Smooth muscle cell (in vitro differentiated cells): Measurements from ENCODE around the gene NDUFAB1. TPM values are rescaled to one million over a fixed set of nuclear protein-coding genes. Genes with fewer than 3 reads are reported as not detected.
"Not testable (repeated sequence)": the region's sequence is repeated elsewhere in the genome, so short reads cannot be mapped to it uniquely, and the experiment has no call there.

Experiments used
- DNase-seq: peaks from one replicate; lab custom pipeline; 2025; ENCODE audit not compliant: unreplicated experiment; lab: John Stamatoyannopoulos, UW
- H2AFZ ChIP-seq: fragments of 200-600 bp; sonication (generic); 2 replicates; pipeline ENCODE4 v1.6.0; 2016; ENCODE audit warnings: antibody characterized with exemption, low read depth, mild to moderate bottlenecking
- H3F3A ChIP-seq: fragments of 200-600 bp; sonication (generic); 2 replicates; pipeline ENCODE4 v1.6.0; 2017; ENCODE audit warnings: antibody characterized with exemption, low read depth
- H3K27ac ChIP-seq: fragments of 200-600 bp; sonication (generic); 2 replicates; pipeline ENCODE4 v1.5.1; 2016; ENCODE audit warnings: low read depth, mild to moderate bottlenecking
- H3K27me3 ChIP-seq: fragments of 200-600 bp; sonication (generic); 2 replicates; pipeline ENCODE4 v1.6.1; 2016; ENCODE audit warnings: low read depth, mild to moderate bottlenecking
- H3K36me3 ChIP-seq: fragments of 200-600 bp; sonication (generic); 2 replicates; pipeline ENCODE4 v1.5.1; 2016; ENCODE audit warnings: low read depth
- H3K4me1 ChIP-seq: fragments of 200-600 bp; sonication (generic); 2 replicates; pipeline ENCODE4 v1.5.1; 2016; ENCODE audit warnings: low read depth
- H3K4me2 ChIP-seq: fragments of 200-600 bp; sonication (generic); 2 replicates; pipeline ENCODE4 v1.6.0; 2016; ENCODE audit warnings: mild to moderate bottlenecking
- H3K4me3 ChIP-seq: fragments of 200-600 bp; sonication (generic); 2 replicates; pipeline ENCODE4 v1.5.1; 2016; ENCODE audit warnings: mild to moderate bottlenecking
- H3K79me2 ChIP-seq: fragments of 200-600 bp; sonication (generic); 2 replicates; pipeline ENCODE4 v1.6.0; 2016; ENCODE audit warnings: low read depth, mild to moderate bottlenecking
- H3K9ac ChIP-seq: fragments of 200-600 bp; sonication (generic); 2 replicates; pipeline ENCODE4 v1.6.0; 2016; ENCODE audit warnings: low read depth
- H3K9me3 ChIP-seq: fragments of 200-600 bp; sonication (generic); replicated peaks from 2 replicates; pipeline ENCODE4 v1.5.1; 2016; ENCODE audit warnings: low read depth
- H4K20me1 ChIP-seq: fragments of 200-600 bp; sonication (generic); 2 replicates; pipeline ENCODE4 v1.6.0; 2016; ENCODE audit warnings: low read depth
- WGBS: methylation state at CpG from one replicate; pipeline ENCODE4 v1.1.7; 2016; ENCODE audit warnings: low lambda C conversion rate; 5-methylcytosine and 5-hydroxymethylcytosine counted together
- polyA plus RNA-seq: library from polyadenylated mRNA; unstranded; fragments of >200 nt; fragmentation: Nextera tagmentation; extraction: Ambion mirVana; gene quantifications from 2 replicates; pipeline ENCODE4 v1.2.1, GENCODE V29; 2016
- total RNA-seq: library from RNA; depleted of rRNA; stranded (reverse); fragments of >200 nt; gene quantifications from 2 replicates; pipeline ENCODE4 v1.2.3, GENCODE V29; 2014
- TF ChIP-seq, protein P1 (sequence below): fragments of 200-600 bp; sonication (generic); IDR thresholded peaks from 2 replicates; pipeline ENCODE4 v1.5.1; 2017; ENCODE audit warnings: borderline replicate concordance, mild to moderate bottlenecking, antibody characterized with exemption; ENCODE audit not compliant: insufficient read depth, poor library complexity, severe bottlenecking

NDUFAB1 gene
- total and polyA plus RNA-seq, 2 experiments from 2014 or later = 192 to 252 TPM

- DNase-seq = no peak
- TF ChIP-seq, protein P1, sequence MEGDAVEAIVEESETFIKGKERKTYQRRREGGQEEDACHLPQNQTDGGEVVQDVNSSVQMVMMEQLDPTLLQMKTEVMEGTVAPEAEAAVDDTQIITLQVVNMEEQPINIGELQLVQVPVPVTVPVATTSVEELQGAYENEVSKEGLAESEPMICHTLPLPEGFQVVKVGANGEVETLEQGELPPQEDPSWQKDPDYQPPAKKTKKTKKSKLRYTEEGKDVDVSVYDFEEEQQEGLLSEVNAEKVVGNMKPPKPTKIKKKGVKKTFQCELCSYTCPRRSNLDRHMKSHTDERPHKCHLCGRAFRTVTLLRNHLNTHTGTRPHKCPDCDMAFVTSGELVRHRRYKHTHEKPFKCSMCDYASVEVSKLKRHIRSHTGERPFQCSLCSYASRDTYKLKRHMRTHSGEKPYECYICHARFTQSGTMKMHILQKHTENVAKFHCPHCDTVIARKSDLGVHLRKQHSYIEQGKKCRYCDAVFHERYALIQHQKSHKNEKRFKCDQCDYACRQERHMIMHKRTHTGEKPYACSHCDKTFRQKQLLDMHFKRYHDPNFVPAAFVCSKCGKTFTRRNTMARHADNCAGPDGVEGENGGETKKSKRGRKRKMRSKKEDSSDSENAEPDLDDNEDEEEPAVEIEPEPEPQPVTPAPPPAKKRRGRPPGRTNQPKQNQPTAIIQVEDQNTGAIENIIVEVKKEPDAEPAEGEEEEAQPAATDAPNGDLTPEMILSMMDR = no peak
- Histone ChIP-seq H3K27ac (peak overlapping the region; percentile 15), H3K4me2 (no peak overlapping the region), H3K79me2 (peaks cover 38% of the 10 kb centered on the region), H3K9me3 (no peaks in the 10 kb centered on the region), H3F3A (no peaks in the 10 kb centered on the region), H2AFZ (no peak overlapping the region), H3K27me3 (no peaks in the 10 kb centered on the region), H4K20me1 (peaks cover 37% of the 10 kb centered on the region), H3K9ac (no peak overlapping the region), H3K36me3 (peaks cover 10% of the 10 kb centered on the region), H3K4me3 (no peak overlapping the region), H3K4me1 (no peaks in the 10 kb centered on the region)
- 75% methylated on average over 13 of the region's 14 CpGs for WGBS
These were observed 11.7 kb downstream of the NDUFAB1 start for GRCh38 chr16:23584186-23585076.

- not testable (repeated sequence) for H3K27me3 ChIP-seq, H3K36me3 ChIP-seq, H3K4me2 ChIP-seq, H3K4me1 ChIP-seq, DNase-seq, H3K4me3 ChIP-seq, H3K27ac ChIP-seq, H3K9ac ChIP-seq, H3F3A ChIP-seq, H3K9me3 ChIP-seq, H2AFZ ChIP-seq
- H4K20me1 ChIP-seq = peaks cover 25% of the 10 kb centered on the region
- peaks cover 26% of the 10 kb centered on the region for H3K79me2 ChIP-seq
- WGBS = 95% methylated on average over 25 of the region's 30 CpGs
These were observed 12.8 kb downstream of the NDUFAB1 start for GRCh38 chr16:23583271-23583670.

DNA sequence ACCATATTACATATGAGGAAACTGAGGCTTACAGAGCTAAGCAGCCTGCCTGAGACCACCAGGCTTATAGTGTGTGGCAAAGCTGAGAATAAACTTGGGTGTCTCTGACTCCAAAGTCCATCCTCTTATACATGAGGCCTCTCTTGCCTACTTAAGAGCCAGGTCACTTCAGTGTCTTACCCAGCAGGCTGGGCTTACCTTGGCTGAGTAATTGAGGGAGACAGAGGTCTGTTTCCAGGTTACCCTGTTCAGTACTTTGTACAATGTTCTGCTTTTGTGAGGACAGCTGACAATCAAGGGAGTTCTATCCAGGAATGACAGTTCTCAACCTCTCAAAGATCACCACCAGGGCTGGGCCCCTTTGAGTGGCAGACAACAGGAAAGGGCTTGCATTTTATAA lies 14.4 kb downstream of the NDUFAB1 start:
- Histone ChIP-seq H3K27me3 (no peaks in the 10 kb centered on the region), H3K27ac (no peak overlapping the region), H3K9ac (no peak overlapping the region), H3K4me1 (no peaks in the 10 kb centered on the region), H3K79me2 (peaks cover 12% of the 10 kb centered on the region), H2AFZ (no peak overlapping the region), H4K20me1 (peaks cover 10% of the 10 kb centered on the region), H3K4me3 (no peak overlapping the region), H3K9me3 (no peaks in the 10 kb centered on the region), H3K36me3 (peaks cover 10% of the 10 kb centered on the region), H3F3A (peaks cover 9% of the 10 kb centered on the region), H3K4me2 (no peak overlapping the region)
- TF ChIP-seq, protein P1 = no peak
- no peak for DNase-seq

DNA sequence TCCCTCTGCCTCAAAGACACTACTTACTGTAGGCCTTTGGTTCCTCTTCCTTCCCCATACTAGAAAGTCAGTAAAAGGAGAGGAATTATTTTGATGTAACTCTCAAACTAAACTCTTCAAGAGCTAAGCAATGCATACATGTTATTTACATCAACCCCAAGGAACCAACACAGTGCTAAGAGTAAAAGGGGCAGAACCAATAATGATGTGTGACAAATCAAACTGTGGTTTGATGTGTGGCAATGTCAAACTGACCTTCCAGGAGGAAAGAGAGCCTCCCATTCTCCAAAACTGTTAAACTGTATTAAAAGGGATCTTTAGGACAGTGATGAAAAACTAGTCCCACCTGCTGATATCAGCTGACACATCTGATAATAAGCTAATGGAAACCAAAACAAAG lies 15.7 kb downstream of the NDUFAB1 start:
- Histone ChIP-seq H3K27ac (no peak overlapping the region), H3K27me3 (no peaks in the 10 kb centered on the region), H3F3A (peaks cover 9% of the 10 kb centered on the region), H3K9ac (no peak overlapping the region), H2AFZ (no peak overlapping the region), H3K36me3 (peaks cover 10% of the 10 kb centered on the region), H3K4me1 (no peaks in the 10 kb centered on the region), H3K4me2 (no peak overlapping the region), H3K79me2 (no peaks in the 10 kb centered on the region), H3K4me3 (no peak overlapping the region), H3K9me3 (no peaks in the 10 kb centered on the region), H4K20me1 (no peaks in the 10 kb centered on the region)
- DNase-seq = no peak
- TF ChIP-seq, protein P1 = no peak
